Immature natural killer cell (primary cell): ENCODE data around the gene TRMT1. TPM values are rescaled to one million over a fixed set of nuclear protein-coding genes. Genes with fewer than 3 reads are reported as not detected.

Source experiments
- DNase-seq, 3 donors: peaks; one replicate each; pipeline ENCODE4 v3.0.0; 2022; ENCODE audit warnings: mixed read lengths in 1 of 3
- H3K27ac Mint-ChIP-seq, 6 donors: one replicate each; pipeline ENCODE4 v1.8.0; 2020; ENCODE audit warnings: mixed read lengths in 6 of 6, mild to moderate bottlenecking in 5 of 6, inconsistent platforms in 4 of 6, moderate library complexity in 3 of 6
- H3K27me3 Mint-ChIP-seq, 3 donors: one replicate each; pipeline ENCODE4 v1.8.0; 2020 to 2021; ENCODE audit warnings: low read depth in 3 of 3, mild to moderate bottlenecking in 3 of 3, mixed read lengths in 3 of 3, moderate library complexity in 3 of 3, inconsistent platforms in 1 of 3
- H3K36me3 Mint-ChIP-seq, 3 donors: one replicate each; pipeline ENCODE4 v1.8.0; 2020; ENCODE audit warnings: mixed read lengths in 3 of 3, inconsistent platforms in 2 of 3, mild to moderate bottlenecking in 2 of 3
- H3K4me1 Mint-ChIP-seq, 2 donors: one replicate each; pipeline ENCODE4 v1.8.0; 2020; ENCODE audit warnings: inconsistent platforms in 2 of 2, mild to moderate bottlenecking in 2 of 2, mixed read lengths in 2 of 2, moderate library complexity in 1 of 2
- H3K4me3 Mint-ChIP-seq, 5 donors: one replicate each; pipeline ENCODE4 v1.8.0; 2020; ENCODE audit warnings: mild to moderate bottlenecking in 5 of 5, mixed read lengths in 5 of 5, inconsistent platforms in 3 of 5, moderate library complexity in 3 of 5
- H3K9me3 Mint-ChIP-seq, 6 donors: one replicate each; pipeline ENCODE4 v1.8.0; 2020; ENCODE audit warnings: mild to moderate bottlenecking in 6 of 6, mixed read lengths in 6 of 6, inconsistent platforms in 4 of 6, moderate library complexity in 3 of 6
- polyA plus RNA-seq, 3 donors: library from polyadenylated mRNA; unstranded; fragments of 300-500 nt; fragmentation: Illumina TruSeq; gene quantifications; one replicate each; pipeline ENCODE4 v1.2.3, GENCODE V29; 2021

TRMT1 gene
- polyA plus RNA-seq, 3 donors from 2014 or later: 13.2 to 16.5 (median 16.3) TPM

- Mint-ChIP-seq H3K27me3 (peaks cover 0 to 11% (median 2%) of the 10 kb centered on the region in 3 donors), H3K4me3 (no peak overlapping the region), H3K9me3 (no peaks in the 10 kb centered on the region), H3K4me1 (no peaks in the 10 kb centered on the region), H3K27ac (no peak overlapping the region), H3K36me3 (no peaks in the 10 kb centered on the region)
- DNase-seq: no peak
Observed at GRCh38 chr19:13082192-13083007, 34.1 kb downstream of the TRMT1 start.

- Mint-ChIP-seq H3K4me3 (no peak overlapping the region), H3K27me3 (peaks cover 0 to 12% (median 1%) of the 10 kb centered on the region in 3 donors), H3K9me3 (no peaks in the 10 kb centered on the region), H3K27ac (no peak overlapping the region), H3K4me1 (no peaks in the 10 kb centered on the region), H3K36me3 (no peaks in the 10 kb centered on the region)
- DNase-seq: no peak
Observed at GRCh38 chr19:13079542-13079986, 37.0 kb downstream of the TRMT1 start.

- Mint-ChIP-seq H3K27ac (no peak overlapping the region), H3K9me3 (no peaks in the 10 kb centered on the region), H3K4me3 (no peak overlapping the region), H3K36me3 (no peaks in the 10 kb centered on the region), H3K4me1 (no peaks in the 10 kb centered on the region), H3K27me3 (peaks cover 1 to 12% (median 3%) of the 10 kb centered on the region in 3 donors)
- no peak for DNase-seq
Observed at GRCh38 chr19:13078897-13079541, 37.5 kb downstream of the TRMT1 start.

GRCh38 chr19:13078381-13078780 is 38.2 kb downstream of the TRMT1 start:
- no peak for DNase-seq
- Mint-ChIP-seq H3K4me1 (no peaks in the 10 kb centered on the region), H3K27ac (no peak overlapping the region), H3K27me3 (peaks cover 1 to 10% (median 6%) of the 10 kb centered on the region in 3 donors), H3K36me3 (no peaks in the 10 kb centered on the region), H3K9me3 (no peaks in the 10 kb centered on the region), H3K4me3 (no peak overlapping the region)

GRCh38 chr19:13077240-13077639 is 39.3 kb downstream of the TRMT1 start:
- Mint-ChIP-seq H3K36me3 (no peaks in the 10 kb centered on the region), H3K27ac (no peak overlapping the region), H3K4me3 (no peak overlapping the region), H3K27me3 (peaks cover 1 to 10% (median 6%) of the 10 kb centered on the region in 3 donors), H3K4me1 (no peaks in the 10 kb centered on the region), H3K9me3 (no peaks in the 10 kb centered on the region)
- DNase-seq: no peak

- Mint-ChIP-seq H3K27me3 (peaks cover 1 to 10% (median 6%) of the 10 kb centered on the region in 3 donors), H3K4me3 (no peak overlapping the region), H3K9me3 (no peaks in the 10 kb centered on the region), H3K4me1 (no peaks in the 10 kb centered on the region), H3K27ac (no peak overlapping the region), H3K36me3 (no peaks in the 10 kb centered on the region)
- DNase-seq: no peak
Observed at GRCh38 chr19:13076787-13077186, 39.8 kb downstream of the TRMT1 start.

GRCh38 chr19:13076320-13076719 is 40.2 kb downstream of the TRMT1 start:
- Mint-ChIP-seq H3K9me3 (no peaks in the 10 kb centered on the region), H3K36me3 (no peaks in the 10 kb centered on the region), H3K27ac (no peak overlapping the region), H3K27me3 (peaks cover 3 to 13% (median 6%) of the 10 kb centered on the region in 3 donors), H3K4me1 (no peaks in the 10 kb centered on the region), H3K4me3 (no peak overlapping the region)
- DNase-seq: no peak

GRCh38 chr19:13074378-13074777 is 42.2 kb downstream of the TRMT1 start:
- no peak overlapping the region for H3K4me3 Mint-ChIP-seq
- no peak overlapping the region for H3K27ac Mint-ChIP-seq
- no peaks in the 10 kb centered on the region for H3K4me1 Mint-ChIP-seq
- H3K27me3 Mint-ChIP-seq: peaks cover 6 to 13% (median 8%) of the 10 kb centered on the region in 3 donors
- H3K9me3 Mint-ChIP-seq: no peaks in the 10 kb centered on the region
- H3K36me3 Mint-ChIP-seq: no peaks in the 10 kb centered on the region
- no peak for DNase-seq

GRCh38 chr19:13073263-13073662 is 43.3 kb downstream of the TRMT1 start:
- Mint-ChIP-seq H3K27me3 (peaks cover 6 to 10% (median 8%) of the 10 kb centered on the region in 3 donors), H3K36me3 (no peaks in the 10 kb centered on the region), H3K4me1 (no peaks in the 10 kb centered on the region), H3K27ac (no peak overlapping the region), H3K4me3 (no peak overlapping the region), H3K9me3 (no peaks in the 10 kb centered on the region)
- no peak for DNase-seq

- H3K27me3 Mint-ChIP-seq: peaks cover 6 to 10% (median 8%) of the 10 kb centered on the region in 3 donors
- no peak overlapping the region for H3K4me3 Mint-ChIP-seq
- H3K27ac Mint-ChIP-seq: no peak overlapping the region
- no peaks in the 10 kb centered on the region for H3K9me3 Mint-ChIP-seq
- no peaks in the 10 kb centered on the region for H3K4me1 Mint-ChIP-seq
- H3K36me3 Mint-ChIP-seq: no peaks in the 10 kb centered on the region
- DNase-seq: no peak
Observed at GRCh38 chr19:13072188-13072908, 44.2 kb downstream of the TRMT1 start.

GRCh38 chr19:13071444-13072187 is 44.9 kb downstream of the TRMT1 start:
- Mint-ChIP-seq H3K36me3 (no peaks in the 10 kb centered on the region), H3K27me3 (peaks cover 6 to 10% (median 7%) of the 10 kb centered on the region in 3 donors), H3K4me3 (no peak overlapping the region), H3K27ac (no peak overlapping the region), H3K9me3 (no peaks in the 10 kb centered on the region), H3K4me1 (no peaks in the 10 kb centered on the region)
- DNase-seq: no peak

- peaks cover 7 to 10% (median 9%) of the 10 kb centered on the region in 3 donors for H3K27me3 Mint-ChIP-seq
- H3K4me3 Mint-ChIP-seq: no peak overlapping the region
- H3K9me3 Mint-ChIP-seq: no peaks in the 10 kb centered on the region
- H3K4me1 Mint-ChIP-seq: no peaks in the 10 kb centered on the region
- H3K27ac Mint-ChIP-seq: no peak overlapping the region
- DNase-seq: no peak
- no peaks in the 10 kb centered on the region for H3K36me3 Mint-ChIP-seq
Observed at GRCh38 chr19:13070425-13071140, 46.0 kb downstream of the TRMT1 start.
